H1 (cell line): Measurements from ENCODE around the gene KRT3. TPM values are rescaled to one million over a fixed set of nuclear protein-coding genes. Genes with fewer than 3 reads are reported as not detected.

Experiments used
- CTCF ChIA-PET: fragments of 300-600 bp; sonication (Branson Sonifier 250); formaldehyde crosslinking; loops from one replicate; lab custom pipeline; 2021; ENCODE audit not compliant: partially characterized antibody; lab: Charles Lee
- POLR2A ChIA-PET: fragments of 300-600 bp; sonication (Branson Sonifier 250); formaldehyde crosslinking; loops from one replicate; lab custom pipeline; 2021; ENCODE audit warnings: inconsistent platforms; ENCODE audit not compliant: partially characterized antibody; lab: Charles Lee
- DNase-seq, 2 experiments: peaks; one replicate each; pipeline versions ENCODE4 v3.0.0 to v3.0.0-alpha.2; 2010 to 2022; ENCODE audit warnings: low spot score in 2 of 2, low read depth in 1 of 2, mixed read lengths in 1 of 2
- FAIRE-seq: peaks from 2 replicates; lab custom pipeline; 2011; peaks lifted over from hg19 to GRCh38; lab: Jason Lieb, UNC
- H2AFZ ChIP-seq: 2 replicates; pipeline ENCODE4 v1.8.1; 2012; ENCODE audit warnings: low read length, inconsistent platforms
- H2AK5ac ChIP-seq: 2 replicates; pipeline ENCODE4 v1.6.1; 2013; ENCODE audit warnings: low read depth, low read length
- H2BK120ac ChIP-seq: replicated peaks from 2 replicates; pipeline ENCODE3; 2013; ENCODE audit warnings: low read depth, low read length, inconsistent platforms
- H2BK12ac ChIP-seq: 2 replicates; pipeline ENCODE4 v1.6.1; 2013; ENCODE audit warnings: low read depth, low read length
- H2BK15ac ChIP-seq: 2 replicates; pipeline ENCODE4 v1.6.1; 2013; ENCODE audit warnings: low read length
- H2BK20ac ChIP-seq: 2 replicates; pipeline ENCODE4 v1.6.1; 2013; ENCODE audit warnings: low read length
- H2BK5ac ChIP-seq: 2 replicates; pipeline ENCODE4 v1.6.1; 2013; ENCODE audit warnings: low read depth, low read length
- H3K14ac ChIP-seq: 2 replicates; pipeline ENCODE4 v1.6.1; 2013; ENCODE audit warnings: inconsistent platforms; ENCODE audit not compliant: insufficient read length
- H3K18ac ChIP-seq: 2 replicates; pipeline ENCODE4 v1.6.1; 2013; ENCODE audit warnings: low read length; ENCODE audit errors: extremely low read depth
- H3K23ac ChIP-seq: 2 replicates; pipeline ENCODE4 v1.6.1; 2013; ENCODE audit warnings: inconsistent platforms; ENCODE audit not compliant: insufficient read length
- H3K23me2 ChIP-seq: 2 replicates; pipeline ENCODE4 v1.6.1; 2013; ENCODE audit warnings: low read depth, low read length
- H3K27ac ChIP-seq: 2 replicates; pipeline ENCODE4 v1.6.1; 2011; ENCODE audit warnings: low read depth, low read length, inconsistent platforms
- H3K27me3 ChIP-seq, 4 experiments: replicated peaks in 1 of 4; 1 replicate in 1 of 4; 2 replicates in 3 of 4; pipeline versions ENCODE4 v1.6.1 to v1.8.1; 2011 to 2013; ENCODE audit warnings: low read length in 3 of 4, mild to moderate bottlenecking in 3 of 4, inconsistent platforms in 2 of 4, mixed read lengths in 2 of 4, moderate library complexity in 1 of 4; ENCODE audit not compliant: control insufficient read depth in 3 of 4, insufficient read depth in 3 of 4; ENCODE audit errors: extremely low read depth in 1 of 4
- H3K36me3 ChIP-seq, 4 experiments: 2 replicates each; pipeline versions ENCODE4 v1.6.1 to v1.8.1; 2011 to 2013; ENCODE audit warnings: mild to moderate bottlenecking in 4 of 4, low read length in 3 of 4, moderate library complexity in 2 of 4, control low read depth in 1 of 4, inconsistent platforms in 1 of 4; ENCODE audit not compliant: insufficient read depth in 4 of 4, control insufficient read depth in 2 of 4
- H3K4ac ChIP-seq: replicated peaks from 2 replicates; pipeline ENCODE3; 2013; ENCODE audit warnings: low read length, low read depth, mixed read lengths, inconsistent platforms; ENCODE audit not compliant: insufficient read length
- H3K4me1 ChIP-seq, 4 experiments: replicated peaks in 1 of 4; 1 replicate in 1 of 4; 2 replicates in 3 of 4; pipeline versions ENCODE4 v1.6.1 to v1.8.1; 2011 to 2013; ENCODE audit warnings: low read length in 3 of 4, inconsistent platforms in 2 of 4, mixed read lengths in 1 of 4; ENCODE audit not compliant: insufficient read depth in 4 of 4, control insufficient read depth in 3 of 4
- H3K4me2 ChIP-seq, 2 experiments: 2 replicates each; pipeline versions ENCODE4 v1.6.1 to v1.8.1; 2011 to 2013; ENCODE audit warnings: low read depth in 2 of 2, low read length in 2 of 2, control low read depth in 1 of 2, inconsistent platforms in 1 of 2, mild to moderate bottlenecking in 1 of 2; ENCODE audit not compliant: insufficient read depth in 1 of 2
- H3K4me3 ChIP-seq, 4 experiments: fragments of 200-600, 300-600 bp in 1 of 4; sonication (generic), shearing (Covaris generic), sonication (Bioruptor Twin) in 1 of 4; 2 replicates each; pipeline versions ENCODE4 v1.5.1 to v1.8.1; 2011 to 2016; ENCODE audit warnings: low read length in 4 of 4, low read depth in 3 of 4, control low read depth in 2 of 4, inconsistent platforms in 2 of 4, mild to moderate bottlenecking in 2 of 4, mixed read lengths in 1 of 4, moderate library complexity in 1 of 4; ENCODE audit not compliant: insufficient read depth in 2 of 4; ENCODE audit errors: extremely low read depth in 1 of 4
- H3K56ac ChIP-seq: replicated peaks from 2 replicates; pipeline ENCODE3; 2013; ENCODE audit warnings: low read depth, mild to moderate bottlenecking, mixed read lengths, low read length, inconsistent platforms; ENCODE audit not compliant: insufficient read length
- H3K79me1 ChIP-seq: 2 replicates; pipeline ENCODE4 v1.6.1; 2013; ENCODE audit warnings: low read depth, low read length, control low read depth
- H3K79me2 ChIP-seq, 2 experiments: 2 replicates each; pipeline versions ENCODE4 v1.6.1 to v1.8.1; 2012 to 2013; ENCODE audit warnings: low read length in 2 of 2, mild to moderate bottlenecking in 2 of 2, inconsistent platforms in 1 of 2; ENCODE audit not compliant: insufficient read depth in 2 of 2, control insufficient read depth in 1 of 2
- H3K9ac ChIP-seq, 4 experiments: replicated peaks in 1 of 4; 1 replicate in 1 of 4; 2 replicates in 3 of 4; pipeline versions ENCODE4 v1.6.1 to v1.8.1; 2011 to 2013; ENCODE audit warnings: low read depth in 3 of 4, low read length in 3 of 4, control low read depth in 2 of 4, mild to moderate bottlenecking in 2 of 4, moderate library complexity in 2 of 4, inconsistent platforms in 1 of 4; ENCODE audit errors: extremely low read depth in 1 of 4
- H3K9me3 ChIP-seq, 2 experiments: 2 replicates each; pipeline versions ENCODE4 v1.6.1 to v1.8.1; 2012 to 2013; ENCODE audit warnings: mild to moderate bottlenecking in 2 of 2, moderate library complexity in 2 of 2, control low read depth in 1 of 2, inconsistent platforms in 1 of 2, low read depth in 1 of 2, low read length in 1 of 2, mixed read lengths in 1 of 2; ENCODE audit not compliant: insufficient read depth in 2 of 2
- H4K20me1 ChIP-seq, 2 experiments: replicated peaks in 1 of 2; 2 replicates each; pipeline versions ENCODE3 to v1.8.1; 2011 to 2013; ENCODE audit warnings: inconsistent platforms in 2 of 2, low read length in 2 of 2, mild to moderate bottlenecking in 1 of 2; ENCODE audit not compliant: insufficient read depth in 2 of 2, control insufficient read depth in 1 of 2
- H4K5ac ChIP-seq: 2 replicates; pipeline ENCODE4 v1.6.1; 2013; ENCODE audit warnings: low read length, low read depth, mixed read lengths, inconsistent platforms; ENCODE audit not compliant: insufficient read length
- H4K8ac ChIP-seq: 2 replicates; pipeline ENCODE4 v1.8.0; 2013; ENCODE audit warnings: mild to moderate bottlenecking, moderate library complexity, low read length, inconsistent platforms; ENCODE audit not compliant: insufficient read depth; ENCODE audit errors: extremely low read depth
- H4K91ac ChIP-seq: replicated peaks from 2 replicates; pipeline ENCODE3; 2013; ENCODE audit warnings: low read length, mixed read lengths, inconsistent platforms; ENCODE audit not compliant: insufficient read length
- ASH2L ChIP-seq: fragments of 200-600, 300-600 bp; sonication (generic); IDR thresholded peaks from one replicate; pipeline ENCODE4 v1.7.1; 2017; ENCODE audit warnings: low read length
- BCL11A ChIP-seq, 2 experiments: IDR thresholded peaks; one replicate each; pipeline ENCODE4 v1.6.1; 2011; ENCODE audit warnings: low read depth in 2 of 2, low read length in 2 of 2, mild to moderate bottlenecking in 2 of 2
- GTF2F1 ChIP-seq: IDR thresholded peaks from 2 replicates; pipeline ENCODE4 v1.6.1; 2012; ENCODE audit warnings: low read depth, low read length, improper control_type of control experiment, borderline replicate concordance
- JUN ChIP-seq: IDR thresholded peaks from 2 replicates; pipeline ENCODE4 v1.6.1; 2011; ENCODE audit warnings: low read depth, mild to moderate bottlenecking, improper control_type of control experiment, low read length
- KDM4A ChIP-seq: IDR thresholded peaks from one replicate; pipeline ENCODE4 v1.7.1; 2012; ENCODE audit warnings: low read depth, mild to moderate bottlenecking, moderate library complexity, low read length, inconsistent platforms; ENCODE audit not compliant: severe bottlenecking
- POLR2A ChIP-seq, 2 experiments: IDR thresholded peaks; 1 replicate in 1 of 2; 2 replicates in 1 of 2; pipeline ENCODE4 v1.6.1; 2011; ENCODE audit warnings: low read depth in 2 of 2, low read length in 2 of 2, mild to moderate bottlenecking in 2 of 2; ENCODE audit errors: control extremely low read depth in 1 of 2
- RBBP5 ChIP-seq: IDR thresholded peaks from 2 replicates; pipeline ENCODE4 v1.7.1; 2012; ENCODE audit warnings: low read depth, mild to moderate bottlenecking, inconsistent platforms, low read length, moderate library complexity, borderline replicate concordance
- WGBS, 2 experiments: shearing (Covaris generic) in 1 of 2; methylation state at CpG; one replicate each; pipeline versions ENCODE4 v1.1.6 to v1.1.7; 2013 to 2015; ENCODE audit warnings: low lambda C conversion rate in 2 of 2, mixed read lengths in 2 of 2, inconsistent platforms in 1 of 2, low coverage in 1 of 2, missing lambda C conversion rate in 1 of 2; ENCODE audit not compliant: insufficient replicate concordance in 2 of 2, insufficient coverage in 1 of 2, insufficient read length in 1 of 2; ENCODE audit errors: extremely low coverage in 1 of 2, missing lambda C conversion rate in 1 of 2; 5-methylcytosine and 5-hydroxymethylcytosine counted together
- polyA plus RNA-seq, 7 experiments: library from polyadenylated mRNA; depleted of rRNA in 3 of 7; stranded (reverse) in 5 of 7; unstranded in 2 of 7; fragments of >200 nt in 5 of 7; fragments of 200-250 nt in 2 of 7; gene quantifications; 1 replicate in 5 of 7; 2 replicates in 1 of 7; 4 replicates in 1 of 7; pipeline versions ENCODE4 v1.2.1 to v1.2.3, GENCODE V29; 2011 to 2013; ENCODE audit warnings: missing spikeins in 2 of 7, mixed read lengths in 2 of 7
- total RNA-seq: library from RNA; stranded (reverse); fragmentation: NEBNext Ultra II Directional; extraction: Animal tissue kit (Norgen Biotek cat#: 25700); gene quantifications from 2 replicates; pipeline ENCODE4 v1.2.1, GENCODE V29; 2021

The KRT3 gene
- total and polyA plus RNA-seq, 2 of the 8 experiments (the other 6 are each of a cell fraction or from before 2014, with no cell fraction given) = not detected

- 69% methylated on average over 1 of the region's 1 CpG; no CpG with 5 or more reads in 1 of the 2 experiments for WGBS, 2 experiments
- no peak overlapping the region for H4K91ac ChIP-seq
- no peak overlapping the region; the same call in 1 of the 2 replicates for H2BK5ac ChIP-seq
- H3K9ac ChIP-seq = no peak overlapping the region
- no peak overlapping the region for H2AK5ac ChIP-seq
- no peaks in the 10 kb centered on the region for H3K79me2 ChIP-seq
- H3K23me2 ChIP-seq = peaks cover 2% of the 10 kb centered on the region; the same call in 1 of the 2 replicates
- ChIA-PET CTCF (interaction anchor here (0.5 to 3.3 kb wide), 8 partner anchors 9 to 545 kb away, joined by 3 to 20 read pairs (median 3); partner anchors contain the start of gene KRT4), POLR2A (no interaction called here)
- H3K79me1 ChIP-seq = no peaks in the 10 kb centered on the region
- H3K23ac ChIP-seq = no peak overlapping the region
- no peak overlapping the region for H4K5ac ChIP-seq
- H4K20me1 ChIP-seq = no peaks in the 10 kb centered on the region
- 0 out of 2 replicates have a peak overlapping the region, but pooled peaks have one; percentile 18 for H2BK20ac ChIP-seq
- no peaks in the 10 kb centered on the region for H3K27me3 ChIP-seq
- DNase-seq (no peak), FAIRE-seq (no peak)
- H3K27ac ChIP-seq = no peak overlapping the region
- no peak overlapping the region for H3K4ac ChIP-seq
- no peak overlapping the region for H2BK15ac ChIP-seq
- H3K4me2 ChIP-seq = peak overlapping the region in 1 of 2 experiments; percentile 34; a peak in 1 of 4 replicates
- no peak overlapping the region for H2AFZ ChIP-seq
- H3K14ac ChIP-seq = no peak overlapping the region
- no peak overlapping the region for H4K8ac ChIP-seq
- H3K36me3 ChIP-seq = no peaks in the 10 kb centered on the region
- peaks cover 0 to 14% (median 5%) of the 10 kb centered on the region in 4 experiments; a peak in 6 of 7 replicates for H3K4me1 ChIP-seq
- H3K4me3 ChIP-seq = no peak overlapping the region
- H3K9me3 ChIP-seq = no peaks in the 10 kb centered on the region; a peak in 1 of 4 replicates
- H3K18ac ChIP-seq = no peak overlapping the region
- H2BK12ac ChIP-seq = no peak overlapping the region
- H3K56ac ChIP-seq = no peak overlapping the region
- H2BK120ac ChIP-seq = no peak overlapping the region
- no peak for TF ChIP-seq POLR2A (IDR thresholded peaks at IDR 0.05; ENCODE audit: control extremely low read depth in 1 of 2, low read depth in 2 of 2, low read length in 2 of 2)
- no peak for TF ChIP-seq KDM4A
- TF ChIP-seq RBBP5 = no peak
- TF ChIP-seq BCL11A (IDR thresholded peaks at IDR 0.05; ENCODE audit: low read depth in 2 of 2, low read length in 2 of 2) = no peak
- TF ChIP-seq JUN = no peak
- no peak for TF ChIP-seq ASH2L
- no peak for TF ChIP-seq GTF2F1
Measured at GRCh38 chr12:52800259-52800917, 4.5 kb upstream of the KRT3 start.
